Hepatocyte (in vitro differentiated cells): ENCODE data around the gene RICTOR.

Experiments used
- CTCF ChIP-seq: fragments of 200-600 bp; sonication (generic); IDR thresholded peaks from 2 replicates; pipeline ENCODE4 v1.5.1; 2016; ENCODE audit warnings: antibody characterized with exemption, mild to moderate bottlenecking; ENCODE audit not compliant: poor library complexity
- EZH2 ChIP-seq: fragments of 200-600 bp; sonication (generic); IDR thresholded peaks from 2 replicates; pipeline ENCODE4 v1.6.1; 2016; ENCODE audit warnings: antibody characterized with exemption, mild to moderate bottlenecking, borderline replicate concordance

GRCh38 chr5:39017504-39017903, 56.7 kb downstream of the RICTOR start:
- TF ChIP-seq CTCF, result no peak
- no peak for TF ChIP-seq EZH2
